B cell (primary cell): ENCODE measurements around the gene CPED1. TPM values are rescaled to one million over a fixed set of nuclear protein-coding genes. Genes with fewer than 3 reads are reported as not detected.

Experiments
- ATAC-seq: fragments of 200-7000 bp; cut with Tn5 transposase; one replicate; pipeline ENCODE4 v1.10.0; 2021; ENCODE audit warnings: low read depth, mild to moderate bottlenecking, moderate number of reproducible peaks, moderate library complexity
- CTCF ChIA-PET: fragments of 350-600 bp; sonication (Branson Sonifier 250); formaldehyde crosslinking; loops from one replicate; lab custom pipeline; 2021; ENCODE audit warnings: antibody characterized with exemption, inconsistent platforms; lab: Charles Lee
- POLR2A ChIA-PET: fragments of 350-600 bp; sonication (Branson Sonifier 250); formaldehyde crosslinking; loops from one replicate; lab custom pipeline; 2021; ENCODE audit warnings: antibody characterized with exemption; lab: Charles Lee
- DNase-seq: peaks from one replicate; pipeline ENCODE4 v3.0.0; 2013
- H2AFZ ChIP-seq: 2 replicates; pipeline ENCODE4 v1.6.1; 2012; ENCODE audit warnings: mild to moderate bottlenecking, low read depth, low read length; ENCODE audit not compliant: insufficient read depth, poor library complexity, severe bottlenecking
- H3K27ac ChIP-seq, 2 donors: 1 replicate in 1 of 2; 2 replicates in 1 of 2; pipeline ENCODE4 v1.5.1; 2012 to 2013; ENCODE audit warnings: low read length in 2 of 2, mild to moderate bottlenecking in 2 of 2, moderate library complexity in 1 of 2
- H3K27me3 ChIP-seq, 4 experiments: fragments of 200-600 bp in 1 of 4; sonication (generic) in 1 of 4; replicated peaks in 1 of 4; 1 replicate in 2 of 4; 2 replicates in 2 of 4; pipeline versions ENCODE4 v1.6.1 to v1.7.0; 2013 to 2016; ENCODE audit warnings: low read length in 3 of 4, mild to moderate bottlenecking in 2 of 4, mixed read lengths in 1 of 4, moderate library complexity in 1 of 4; ENCODE audit not compliant: insufficient read depth in 4 of 4, control insufficient read depth in 3 of 4; ENCODE audit errors: control extremely low read depth in 1 of 4
- H3K36me3 ChIP-seq, 2 experiments: replicated peaks in 1 of 2; 1 replicate in 1 of 2; 2 replicates in 1 of 2; pipeline versions ENCODE4 v1.6.1 to v1.7.1; 2013; ENCODE audit warnings: low read length in 1 of 2; ENCODE audit not compliant: insufficient read depth in 2 of 2, control insufficient read depth in 1 of 2; ENCODE audit errors: control extremely low read depth in 1 of 2, extremely low read depth in 1 of 2
- H3K4me1 ChIP-seq, 2 donors: fragments of 200-600 bp in 1 of 2; sonication (generic) in 1 of 2; 1 replicate in 1 of 2; 2 replicates in 1 of 2; pipeline versions ENCODE4 v1.5.1 to v1.6.1; 2013 to 2017; ENCODE audit warnings: low read length in 2 of 2; ENCODE audit not compliant: control insufficient read depth in 2 of 2, insufficient read depth in 2 of 2
- H3K4me2 ChIP-seq: replicated peaks from 2 replicates; pipeline ENCODE3; 2012; ENCODE audit warnings: mild to moderate bottlenecking, low read depth, low read length; ENCODE audit not compliant: poor library complexity, severe bottlenecking
- H3K4me3 ChIP-seq, 5 experiments: fragments of 200-600 bp in 1 of 5; sonication (generic) in 1 of 5; 1 replicate in 3 of 5; 2 replicates in 2 of 5; pipeline versions ENCODE4 v1.5.1 to v1.7.0; 2011 to 2016; ENCODE audit warnings: low read length in 4 of 5, mild to moderate bottlenecking in 4 of 5, low read depth in 2 of 5, control low read depth in 1 of 5, moderate library complexity in 1 of 5; ENCODE audit not compliant: insufficient read depth in 1 of 5; ENCODE audit errors: control extremely low read depth in 1 of 5, extremely low read depth in 1 of 5
- H3K79me2 ChIP-seq: fragments of 200-600 bp; sonication (generic); one replicate; pipeline ENCODE4 v1.6.0; 2016; ENCODE audit warnings: low read length; ENCODE audit not compliant: control insufficient read depth, insufficient read depth
- H3K9ac ChIP-seq: fragments of 200-600 bp; sonication (generic); 2 replicates; pipeline ENCODE4 v1.6.1; 2017; ENCODE audit warnings: mild to moderate bottlenecking, low read length, moderate library complexity
- H3K9me3 ChIP-seq, 3 donors: one replicate each; pipeline versions ENCODE4 v1.6.1 to v1.7.1; 2013; ENCODE audit warnings: low read length in 2 of 3; ENCODE audit not compliant: control insufficient read depth in 2 of 3, insufficient read depth in 1 of 3; ENCODE audit errors: control extremely low read depth in 1 of 3
- H4K20me1 ChIP-seq: 2 replicates; pipeline ENCODE4 v1.6.0; 2012; ENCODE audit warnings: mild to moderate bottlenecking, low read length; ENCODE audit not compliant: insufficient read depth, control insufficient read depth, poor library complexity, severe bottlenecking
- H3K27ac Mint-ChIP-seq: one replicate; pipeline ENCODE4 v1.8.0; 2021; ENCODE audit warnings: mixed read lengths
- H3K27me3 Mint-ChIP-seq: one replicate; pipeline ENCODE4 v1.8.0; 2021; ENCODE audit warnings: mixed read lengths
- H3K4me1 Mint-ChIP-seq: one replicate; pipeline ENCODE4 v1.8.0; 2021; ENCODE audit warnings: mixed read lengths
- H3K4me3 Mint-ChIP-seq: one replicate; pipeline ENCODE4 v1.8.0; 2021; ENCODE audit warnings: mixed read lengths
- H3K9me3 Mint-ChIP-seq: one replicate; pipeline ENCODE4 v1.8.0; 2022; ENCODE audit warnings: mixed read lengths; ENCODE audit not compliant: insufficient read depth
- CTCF ChIP-seq: fragments of 200-600 bp; IDR thresholded peaks from one replicate; pipeline ENCODE4 v1.8.0; 2022; ENCODE audit warnings: antibody characterized with exemption, mild to moderate bottlenecking
- EZH2 ChIP-seq: IDR thresholded peaks from 2 replicates; pipeline ENCODE4 v1.6.1; 2012; ENCODE audit warnings: borderline replicate concordance, low read depth, mild to moderate bottlenecking, moderate library complexity, low read length; ENCODE audit not compliant: insufficient read depth, poor library complexity, severe bottlenecking
- WGBS: methylation state at CpG from one replicate; pipeline ENCODE4 v1.1.5; 2013; ENCODE audit warnings: missing lambda C conversion rate; ENCODE audit not compliant: insufficient coverage; 5-methylcytosine and 5-hydroxymethylcytosine counted together
- intact Hi-C: fragments of 100-400 bp; cut with micrococcal nuclease; formaldehyde crosslinking; loops from one replicate; pipeline ENCODE4 v1.10.0; 2022
- polyA plus RNA-seq: library from polyadenylated mRNA; depleted of rRNA; stranded (reverse); fragments of >200 nt; gene quantifications from 2 replicates; pipeline ENCODE4 v1.2.3, GENCODE V29; 2012
- total RNA-seq, 2 donors: library from RNA; stranded (reverse); fragments of 120-200 nt in 1 of 2; gene quantifications; 1 replicate in 1 of 2; 2 replicates in 1 of 2; pipeline versions ENCODE4 v1.2.3 to v1.2.4, GENCODE V29; 2013 to 2022

Gene CPED1
- total and polyA plus RNA-seq, 2 donors (not counting 1 experiment from before 2014, with no cell fraction given), result 0.44 to 3.8 TPM

GRCh38 chr7:121017586-121017985 lies 29.1 kb downstream of the CPED1 start:
- H3K9me3 Mint-ChIP-seq, result no peaks in the 10 kb centered on the region
- Histone ChIP-seq H3K27me3 (no peaks in the 10 kb centered on the region), H3K9ac (no peak overlapping the region), H3K9me3 (no peaks in the 10 kb centered on the region), H2AFZ (no peak overlapping the region), H3K4me2 (no peak overlapping the region), H3K27ac (no peak overlapping the region), H3K36me3 (no peaks in the 10 kb centered on the region), H4K20me1 (no peaks in the 10 kb centered on the region), H3K4me3 (no peak overlapping the region), H3K79me2 (no peaks in the 10 kb centered on the region), H3K4me1 (no peaks in the 10 kb centered on the region)
- no peak overlapping the region for H3K4me3 Mint-ChIP-seq
- DNase-seq (no peak), ATAC-seq (no peak)
- intact Hi-C loops, result no loop called here
- CTCF ChIA-PET, result no interaction called here
- H3K4me1 Mint-ChIP-seq, result no peaks in the 10 kb centered on the region
- POLR2A ChIA-PET, result no interaction called here
- peaks cover 4% of the 10 kb centered on the region for H3K27me3 Mint-ChIP-seq
- no CpG with 5 or more reads among the region's 1 CpG for WGBS
- TF ChIP-seq CTCF (no peak), EZH2 (no peak)
- H3K27ac Mint-ChIP-seq, result no peak overlapping the region

- Histone ChIP-seq H3K79me2 (no peaks in the 10 kb centered on the region), H3K27ac (no peak overlapping the region), H3K9me3 (no peaks in the 10 kb centered on the region), H3K36me3 (no peaks in the 10 kb centered on the region), H3K4me3 (no peak overlapping the region), H3K27me3 (no peaks in the 10 kb centered on the region), H4K20me1 (no peaks in the 10 kb centered on the region), H3K4me1 (no peaks in the 10 kb centered on the region), H3K4me2 (no peak overlapping the region), H3K9ac (no peak overlapping the region), H2AFZ (no peak overlapping the region)
- Mint-ChIP-seq H3K27me3 (peaks cover 1% of the 10 kb centered on the region), H3K27ac (no peak overlapping the region), H3K4me1 (no peaks in the 10 kb centered on the region), H3K4me3 (no peak overlapping the region), H3K9me3 (no peaks in the 10 kb centered on the region)
- ATAC-seq (no peak), DNase-seq (no peak)
- WGBS, result no CpG with 5 or more reads among the region's 2 CpGs
- intact Hi-C loops, result no loop called here
- ChIA-PET CTCF (no interaction called here), POLR2A (no interaction called here)
- TF ChIP-seq EZH2, result no peak
These were observed 30.5 kb downstream of the CPED1 start for GRCh38 chr7:121019018-121019417.
